Embryonic facial prominence (tissue), 1 donor: ENCODE results near the gene CPTP.

Source experiments
- DNase-seq: peaks from one replicate; pipeline ENCODE4 v3.0.0-alpha.2; 2016; ENCODE audit errors: extremely low spot score

CPTP gene

GRCh38 chr1:1318777-1319645 is 5.6 kb upstream of the CPTP start:
- DNase-seq, result no peak

- DNase-seq, result no peak
These were observed 5.0 kb upstream of the CPTP start for GRCh38 chr1:1319646-1319941.

GRCh38 chr1:1320666-1321448 is 3.7 kb upstream of the CPTP start:
- no peak for DNase-seq

GRCh38 chr1:1321477-1321876 is 3.1 kb upstream of the CPTP start:
- DNase-seq, result no peak

GRCh38 chr1:1322418-1322817 is 2.2 kb upstream of the CPTP start:
- DNase-seq, result no peak

- no peak for DNase-seq
These were observed 1.6 kb upstream of the CPTP start for GRCh38 chr1:1322952-1323351.

GRCh38 chr1:1324084-1324523 is 498 bp upstream of the CPTP start:
- DNase-seq, result no peak

GRCh38 chr1:1325288-1326074 is 879 bp downstream of the CPTP start:
- DNase-seq, result no peak

- no peak for DNase-seq
These were observed 1.5 kb downstream of the CPTP start for GRCh38 chr1:1326075-1326605.

GRCh38 chr1:1327291-1327690 is 2.7 kb downstream of the CPTP start:
- no peak for DNase-seq

GRCh38 chr1:1328254-1328653 is 3.7 kb downstream of the CPTP start:
- DNase-seq, result no peak

- no peak for DNase-seq
These were observed 5.0 kb downstream of the CPTP start for GRCh38 chr1:1329304-1330210.

- no peak for DNase-seq
These were observed 5.9 kb downstream of the CPTP start for GRCh38 chr1:1330366-1331067.

GRCh38 chr1:1331068-1331965 is 6.7 kb downstream of the CPTP start, which contains the start of gene TAS1R3:
TSS of gene TAS1R3 (plus strand) at chr1:1331280. CDS start at chr1:1331346, 66 bp downstream.
- no peak for DNase-seq

- no peak for DNase-seq
These were observed 7.6 kb downstream of the CPTP start for GRCh38 chr1:1332031-1332755.

- no peak for DNase-seq
These were observed 8.3 kb downstream of the CPTP start for GRCh38 chr1:1332774-1333480.

- no peak for DNase-seq
These were observed 9.1 kb downstream of the CPTP start for GRCh38 chr1:1333551-1334241.
